ENCODE data around the gene IRAK4.

DNA sequence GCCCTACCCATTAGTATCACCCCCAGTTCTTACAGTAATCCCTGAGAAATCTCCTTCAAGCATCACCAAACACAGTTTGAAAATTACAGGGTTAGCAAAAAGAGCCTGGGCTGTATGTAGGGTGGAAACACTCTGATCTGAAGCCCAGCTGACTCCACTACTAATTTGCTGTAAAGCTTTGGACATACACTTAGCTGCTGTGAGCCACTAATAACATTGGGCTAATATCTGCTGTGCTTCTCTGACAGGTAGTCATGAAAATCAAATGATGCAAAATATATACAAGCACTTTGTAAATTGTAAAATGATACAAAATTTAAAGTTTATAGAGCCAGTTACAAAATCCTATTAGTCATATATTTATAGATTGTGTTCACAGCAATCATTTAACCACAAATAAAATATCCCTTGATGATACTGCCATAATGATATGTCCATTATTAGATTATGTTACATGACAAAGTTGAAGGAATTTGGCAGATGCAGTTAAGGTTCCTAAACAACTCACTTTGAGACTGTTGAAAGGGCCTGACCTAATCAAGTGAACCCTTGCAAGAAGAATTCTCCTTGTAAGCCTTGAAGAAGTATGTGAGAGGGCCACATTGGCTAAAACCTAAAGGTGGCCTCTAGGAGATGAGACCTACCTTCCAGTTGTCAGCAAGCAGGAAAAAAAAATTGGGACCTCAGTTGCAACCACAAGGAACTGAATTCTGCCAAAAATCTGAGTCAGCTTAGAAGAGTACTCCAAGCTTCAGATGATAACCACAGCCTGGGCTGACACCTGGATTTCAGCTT, 28.3 kb downstream of the IRAK4 start:
- TF ChIP-seq, protein P1, sequence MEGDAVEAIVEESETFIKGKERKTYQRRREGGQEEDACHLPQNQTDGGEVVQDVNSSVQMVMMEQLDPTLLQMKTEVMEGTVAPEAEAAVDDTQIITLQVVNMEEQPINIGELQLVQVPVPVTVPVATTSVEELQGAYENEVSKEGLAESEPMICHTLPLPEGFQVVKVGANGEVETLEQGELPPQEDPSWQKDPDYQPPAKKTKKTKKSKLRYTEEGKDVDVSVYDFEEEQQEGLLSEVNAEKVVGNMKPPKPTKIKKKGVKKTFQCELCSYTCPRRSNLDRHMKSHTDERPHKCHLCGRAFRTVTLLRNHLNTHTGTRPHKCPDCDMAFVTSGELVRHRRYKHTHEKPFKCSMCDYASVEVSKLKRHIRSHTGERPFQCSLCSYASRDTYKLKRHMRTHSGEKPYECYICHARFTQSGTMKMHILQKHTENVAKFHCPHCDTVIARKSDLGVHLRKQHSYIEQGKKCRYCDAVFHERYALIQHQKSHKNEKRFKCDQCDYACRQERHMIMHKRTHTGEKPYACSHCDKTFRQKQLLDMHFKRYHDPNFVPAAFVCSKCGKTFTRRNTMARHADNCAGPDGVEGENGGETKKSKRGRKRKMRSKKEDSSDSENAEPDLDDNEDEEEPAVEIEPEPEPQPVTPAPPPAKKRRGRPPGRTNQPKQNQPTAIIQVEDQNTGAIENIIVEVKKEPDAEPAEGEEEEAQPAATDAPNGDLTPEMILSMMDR (IDR thresholded peaks at IDR 0.05) = no peak
- TF ChIP-seq POLR2AphosphoS5 (IDR thresholded peaks at IDR 0.05) (no peak), POLR2A (IDR thresholded peaks at IDR 0.05) (no peak), EP300 (IDR thresholded peaks at IDR 0.05) (no peak)
